HG02938 (cell line): ENCODE measurements around the gene TERB1.
"Not testable (repeated sequence)": the region's sequence is repeated elsewhere in the genome, so short reads cannot be mapped to it uniquely, and the experiment has no call there.

Experiments used
- ATAC-seq: cut with Tn5 transposase; IDR thresholded peaks from one replicate; pipeline ENCODE4 v1.9.1; 2021; ENCODE audit warnings: mild to moderate bottlenecking, moderate library complexity; ENCODE audit not compliant: unreplicated experiment

TERB1 gene

DNA sequence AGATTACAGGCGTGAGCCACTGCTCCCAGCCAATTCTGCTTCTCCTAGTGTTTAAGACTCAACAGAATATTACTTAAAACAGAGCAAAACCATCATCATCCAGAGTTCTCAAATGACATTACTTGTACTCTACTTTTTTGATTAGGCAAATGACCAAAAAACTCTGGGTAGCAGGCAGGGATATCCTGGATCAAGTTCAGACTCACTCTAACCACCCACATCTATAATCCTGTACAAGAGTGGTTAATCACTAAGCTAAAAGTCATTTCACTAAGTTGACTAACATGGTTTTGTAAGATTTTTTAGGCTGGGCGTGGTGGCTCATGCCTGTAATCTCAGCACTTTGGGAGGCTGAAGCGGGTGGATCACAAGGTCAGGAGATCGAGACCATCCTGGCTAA lies 22.6 kb upstream of the TERB1 start:
- ATAC-seq, result no peak

DNA sequence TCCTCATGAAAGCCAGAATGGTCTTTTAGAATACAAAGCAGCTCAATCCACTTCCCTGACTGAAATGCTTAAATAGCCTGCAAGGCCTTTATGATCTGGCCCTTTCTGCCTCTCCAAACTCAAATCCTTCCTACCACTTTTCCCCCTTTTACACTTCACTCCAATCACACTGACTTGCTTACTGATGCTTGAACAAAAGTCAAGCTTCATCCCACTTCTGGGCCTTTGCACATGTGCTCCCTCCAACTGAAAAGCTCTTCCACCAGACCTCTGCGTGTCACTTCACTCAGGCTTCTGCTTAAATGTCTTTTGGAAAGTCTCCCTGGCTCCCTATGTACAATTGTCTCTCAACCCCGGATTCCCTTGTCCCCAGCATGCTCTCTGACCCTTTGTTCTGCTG lies 13.3 kb upstream of the TERB1 start:
- no peak for ATAC-seq

DNA sequence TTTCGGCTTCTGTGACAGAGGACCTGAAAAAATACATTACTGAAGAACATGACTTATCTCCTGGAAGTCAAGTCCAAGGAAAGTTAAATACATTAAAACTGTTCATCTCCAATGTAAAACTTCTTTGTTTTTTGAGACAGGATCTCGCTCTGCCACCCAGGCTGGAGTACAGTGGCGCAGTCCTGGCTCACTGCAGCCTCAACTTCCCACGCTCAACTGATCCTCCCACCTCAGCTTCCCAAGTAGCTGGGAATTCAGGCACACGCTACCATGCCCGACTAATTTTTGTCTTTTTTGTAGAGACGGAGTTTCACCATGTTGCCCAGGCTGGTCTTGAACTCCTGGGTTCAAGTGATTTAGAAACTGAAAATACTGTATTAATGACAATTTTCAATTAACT lies 9.7 kb upstream of the TERB1 start:
- no peak for ATAC-seq

DNA sequence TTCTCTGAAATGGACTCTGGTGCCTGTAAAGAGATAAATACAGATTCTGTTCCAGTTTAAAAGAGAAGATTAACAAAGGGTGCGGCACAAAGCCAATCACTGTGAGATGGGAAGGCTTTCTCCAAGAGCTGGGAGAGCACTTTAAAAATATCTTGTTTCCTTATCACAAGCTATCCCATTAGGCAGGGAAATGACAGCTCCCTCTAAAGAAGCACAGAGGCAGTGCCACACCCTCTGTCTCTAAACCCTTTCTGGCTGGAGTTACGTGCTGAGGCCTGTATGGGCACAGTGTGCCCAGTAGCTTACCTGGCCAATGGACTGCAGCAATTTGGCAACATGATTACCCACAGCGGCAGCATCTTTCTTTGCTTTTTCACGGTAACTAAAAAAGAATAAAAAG lies 9.0 kb upstream of the TERB1 start:
- ATAC-seq, result no peak

DNA sequence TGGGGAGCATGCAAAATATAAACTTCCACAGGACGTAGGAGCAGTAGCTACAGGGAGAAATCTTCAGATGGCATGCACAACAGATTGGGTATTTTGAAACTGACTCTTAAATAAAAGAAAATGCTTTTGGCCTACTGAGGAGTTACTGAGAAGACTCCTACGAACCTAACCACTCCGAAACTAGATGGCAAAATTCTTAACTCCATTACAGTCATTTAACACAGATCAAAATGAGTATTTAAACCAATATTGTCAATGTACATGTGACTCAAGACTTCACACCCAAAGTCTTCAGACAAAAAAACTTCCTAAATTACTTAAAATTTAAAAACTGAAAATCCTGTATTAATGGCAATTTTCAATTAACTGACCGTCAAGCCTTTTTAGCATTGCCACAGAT lies 8.4 kb upstream of the TERB1 start:
- ATAC-seq, result no peak

DNA sequence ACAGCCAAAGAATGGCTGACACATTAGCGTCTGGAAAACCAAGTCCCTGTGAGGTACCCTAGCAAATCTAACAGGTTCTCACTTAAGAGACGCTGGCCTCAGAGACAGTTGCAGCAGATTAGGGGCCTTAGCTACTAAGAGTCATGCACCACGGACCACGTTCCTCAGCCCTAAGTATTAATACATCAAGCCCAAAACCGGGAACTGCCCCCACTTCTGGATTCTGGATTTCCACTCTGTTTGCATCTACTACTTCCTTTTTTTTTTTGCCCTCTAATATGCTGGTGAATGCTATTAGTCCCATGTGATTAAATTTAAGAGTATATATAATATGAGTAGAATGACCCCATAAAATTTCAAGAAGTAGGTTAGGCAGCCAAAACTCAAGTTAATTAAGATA lies 775 bp upstream of the TERB1 start:
- no peak for ATAC-seq

DNA sequence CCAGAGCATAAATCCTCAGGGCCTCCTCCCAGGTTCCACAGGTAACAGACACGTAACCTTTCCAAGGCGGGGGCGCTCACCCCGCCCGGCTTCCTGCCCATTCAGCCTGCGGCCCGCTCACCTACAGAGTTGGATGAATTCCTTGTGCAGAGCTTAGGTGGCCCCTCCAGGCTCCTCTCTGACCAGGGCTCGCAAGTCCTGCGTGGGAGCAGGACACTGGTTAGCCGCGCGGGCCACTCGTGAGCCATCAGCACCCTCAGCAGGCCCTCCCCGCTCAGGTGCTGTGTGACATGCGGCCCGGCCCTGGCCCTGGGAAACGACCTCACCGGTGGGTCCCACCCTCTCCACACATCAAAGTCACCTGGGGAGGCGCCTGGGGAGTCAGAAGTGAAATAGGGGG lies 528 bp downstream of the TERB1 start:
- ATAC-seq, result no peak

DNA sequence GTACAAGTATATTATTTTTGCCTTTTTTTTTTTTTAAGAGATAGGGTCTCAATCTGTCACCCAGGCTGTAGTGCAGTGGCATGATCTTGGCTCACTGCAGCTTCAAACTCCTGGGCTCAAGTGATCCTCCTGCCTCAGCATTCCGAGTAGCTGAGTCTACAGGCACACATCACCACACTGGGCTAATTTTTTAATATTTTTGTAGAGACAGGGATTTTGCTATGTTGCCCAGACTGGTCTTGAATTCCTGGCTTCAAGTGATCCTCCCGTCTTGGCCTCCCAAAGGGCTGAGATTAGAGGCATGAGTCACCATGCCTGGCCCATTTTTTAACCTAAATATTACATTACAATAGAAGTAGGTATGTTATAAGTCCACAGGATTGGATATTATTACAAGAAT lies 3.2 kb downstream of the TERB1 start:
- no peak for ATAC-seq

DNA sequence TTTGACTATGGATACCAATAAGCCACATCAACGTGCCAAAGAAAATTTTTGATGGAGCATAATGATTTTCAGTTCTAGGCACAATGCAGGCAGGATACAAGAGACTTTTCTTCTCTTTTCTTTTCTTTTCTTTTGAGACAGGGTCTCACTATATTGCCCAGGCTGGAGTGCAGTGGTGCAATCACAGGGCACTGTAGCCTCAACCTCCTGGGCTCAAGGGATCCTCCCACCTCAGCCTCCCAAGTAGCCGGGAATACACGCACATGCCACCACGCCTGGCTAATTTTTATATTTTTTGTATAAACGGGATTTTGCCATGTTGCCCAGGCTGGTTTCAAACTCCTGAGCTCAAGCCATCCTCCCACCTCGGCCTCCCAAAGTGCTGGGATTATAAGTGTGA lies 7.4 kb downstream of the TERB1 start:
- not testable (repeated sequence) for ATAC-seq

DNA sequence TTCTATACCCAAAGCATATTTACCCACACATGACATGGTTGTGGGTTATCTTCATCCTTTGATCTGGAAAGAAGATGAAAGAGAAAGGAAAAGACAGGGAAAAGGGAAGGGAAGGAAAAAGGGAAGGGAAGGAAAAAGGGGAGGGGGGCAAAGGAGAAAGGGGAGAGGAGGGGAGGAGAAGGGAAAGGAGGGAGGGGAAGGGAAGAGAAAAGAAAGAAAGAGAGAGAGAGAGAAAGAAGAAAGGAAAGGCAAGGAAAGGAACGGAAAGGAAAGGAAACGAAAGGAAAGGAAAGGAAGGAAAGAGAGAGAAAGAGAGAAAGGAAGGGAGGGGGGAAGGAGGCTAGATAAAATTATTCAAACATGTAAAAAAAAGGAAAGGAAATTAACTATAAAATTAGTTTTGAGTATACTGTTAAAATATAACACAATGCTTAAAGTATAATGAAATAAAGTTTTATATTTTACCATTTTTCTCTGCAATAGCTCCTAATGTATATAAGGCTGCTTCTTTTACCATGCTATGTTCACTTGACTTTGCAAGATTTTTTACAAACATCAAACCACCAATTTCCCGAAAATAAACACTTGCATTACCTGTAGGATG lies 11.2 kb downstream of the TERB1 start:
- no peak for ATAC-seq

DNA sequence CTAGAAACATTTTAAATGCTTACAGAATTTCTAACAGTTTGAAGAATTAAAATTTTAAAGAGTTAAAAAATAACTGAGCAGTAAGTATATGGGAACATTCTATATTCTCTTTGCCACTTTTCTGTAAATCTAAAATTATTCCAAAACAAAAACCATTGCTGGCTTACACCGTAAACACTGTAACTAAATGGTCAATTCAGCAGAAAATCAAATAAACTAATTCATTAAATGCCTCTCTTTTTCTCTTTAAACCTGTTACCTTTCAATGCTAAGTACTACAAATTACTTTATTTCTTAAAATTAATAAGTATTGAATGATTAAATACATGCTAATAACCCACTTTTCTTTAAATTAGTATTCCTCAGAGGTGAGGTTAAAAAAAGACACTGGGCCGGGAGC lies 14.0 kb downstream of the TERB1 start:
- no peak for ATAC-seq

DNA sequence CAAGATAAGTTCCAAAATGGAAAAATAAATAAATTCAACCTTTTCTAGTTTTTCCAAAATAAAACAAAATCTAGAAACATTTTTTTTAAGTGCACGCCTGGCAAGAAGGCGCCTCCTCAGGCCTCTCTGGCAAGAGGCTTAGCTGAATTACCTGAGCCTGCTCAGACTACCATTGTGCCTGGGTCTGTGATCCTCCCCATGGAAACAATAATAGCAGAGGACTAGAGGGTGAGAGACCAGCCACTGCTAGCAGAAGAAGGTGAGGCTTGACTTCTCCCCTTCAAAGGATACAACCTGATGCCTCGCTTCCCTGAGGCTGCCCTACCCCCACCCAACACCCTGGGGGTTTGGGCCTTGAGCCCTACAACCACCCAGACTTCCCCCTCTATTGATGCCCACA lies 14.8 kb downstream of the TERB1 start:
- ATAC-seq, result no peak

DNA sequence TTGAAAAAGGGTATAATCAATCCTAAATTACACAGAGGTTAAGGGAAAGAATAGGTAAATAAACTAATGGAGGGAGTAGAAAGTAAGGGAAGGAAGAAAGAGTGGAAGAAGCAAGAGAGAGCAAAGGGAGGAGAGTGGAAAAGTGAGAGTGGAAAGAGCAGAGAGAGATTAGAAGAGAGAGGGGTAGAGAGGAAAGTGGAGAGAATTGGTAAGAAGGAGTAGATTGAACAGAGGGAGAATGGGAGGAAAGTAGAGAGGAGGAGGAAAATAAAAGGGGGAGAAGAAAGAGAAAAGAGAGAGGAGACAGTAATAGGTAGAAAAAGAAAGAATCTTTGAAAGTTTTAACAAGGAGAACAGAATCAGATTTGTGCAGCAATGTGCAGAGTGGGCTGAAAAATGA lies 24.9 kb downstream of the TERB1 start:
- no peak for ATAC-seq

DNA sequence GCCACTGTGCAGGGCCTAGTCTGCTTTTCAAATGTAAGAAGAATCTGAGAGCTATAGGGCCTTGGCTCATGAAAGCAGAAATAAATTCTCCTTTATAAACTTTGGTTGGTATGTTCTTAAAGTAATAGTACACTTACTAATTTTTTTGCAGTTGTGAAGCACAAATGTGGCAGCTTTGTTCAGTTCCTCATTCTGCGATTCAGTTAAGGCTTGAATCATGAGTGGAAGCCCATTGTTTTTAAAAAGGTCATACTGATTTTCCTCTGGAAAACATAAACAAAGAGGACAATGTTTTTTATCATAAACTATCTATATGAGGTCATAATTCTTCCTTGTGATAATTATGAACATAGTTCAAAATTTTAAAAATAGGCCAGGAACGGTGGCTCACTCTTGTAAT lies 26.4 kb downstream of the TERB1 start:
- ATAC-seq, result no peak

DNA sequence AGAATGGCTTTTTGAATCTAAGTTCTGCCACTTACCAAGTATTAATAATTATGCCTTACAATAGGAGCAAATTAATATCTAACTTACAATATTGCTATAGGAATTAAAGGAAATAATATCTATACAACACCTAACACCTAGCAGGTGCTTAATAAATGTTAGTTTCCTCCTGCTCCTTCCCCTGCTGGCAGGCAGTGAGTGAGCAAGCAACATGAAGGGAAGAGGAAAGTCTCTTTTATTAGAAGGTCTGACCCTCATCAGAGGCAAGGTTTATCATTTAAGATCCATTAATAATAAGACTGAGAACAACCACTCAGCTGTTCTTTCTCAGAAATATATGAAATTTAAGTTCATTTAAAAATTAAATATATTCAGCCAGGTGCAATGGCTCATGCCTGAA lies 43.3 kb downstream of the TERB1 start:
- ATAC-seq, result no peak

DNA sequence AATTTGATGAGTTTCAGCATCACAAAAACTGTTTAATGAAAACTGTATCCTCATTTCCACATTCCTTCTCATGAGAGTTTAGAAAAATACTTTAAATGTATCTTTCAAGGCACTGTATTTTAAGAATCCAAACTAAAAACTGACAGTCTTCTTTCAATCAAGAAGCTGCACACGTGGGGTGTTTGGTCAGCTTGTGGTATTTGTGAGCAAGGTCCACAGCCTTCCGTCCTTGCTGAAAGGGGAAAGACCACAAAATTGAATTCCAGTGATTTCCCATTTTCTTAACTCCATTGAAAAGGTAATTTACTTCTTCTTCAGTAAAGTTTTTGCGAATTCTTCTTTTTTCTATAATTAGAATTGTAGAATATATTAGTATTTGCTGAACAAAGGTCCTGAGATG lies 46.6 kb downstream of the TERB1 start:
- ATAC-seq, result no peak

DNA sequence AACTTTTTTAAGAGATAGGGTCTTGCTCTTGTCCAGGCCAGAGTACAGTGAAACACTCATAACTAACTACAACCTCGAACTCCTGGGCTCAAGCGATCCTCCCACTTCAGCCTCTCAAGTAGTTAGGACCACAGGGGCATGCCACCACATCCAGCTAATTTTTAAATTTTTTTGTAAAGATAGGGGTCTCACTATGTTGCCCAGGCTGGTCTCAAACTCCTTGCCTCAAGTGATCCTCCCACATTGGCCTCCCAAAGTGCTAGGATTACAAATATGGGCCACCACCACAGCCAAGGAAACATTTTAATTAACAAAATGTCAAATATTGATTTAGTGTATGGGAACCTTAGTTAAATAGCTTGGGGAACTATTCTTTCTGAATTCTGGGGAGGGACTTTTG lies 47.2 kb downstream of the TERB1 start:
- no peak for ATAC-seq

DNA sequence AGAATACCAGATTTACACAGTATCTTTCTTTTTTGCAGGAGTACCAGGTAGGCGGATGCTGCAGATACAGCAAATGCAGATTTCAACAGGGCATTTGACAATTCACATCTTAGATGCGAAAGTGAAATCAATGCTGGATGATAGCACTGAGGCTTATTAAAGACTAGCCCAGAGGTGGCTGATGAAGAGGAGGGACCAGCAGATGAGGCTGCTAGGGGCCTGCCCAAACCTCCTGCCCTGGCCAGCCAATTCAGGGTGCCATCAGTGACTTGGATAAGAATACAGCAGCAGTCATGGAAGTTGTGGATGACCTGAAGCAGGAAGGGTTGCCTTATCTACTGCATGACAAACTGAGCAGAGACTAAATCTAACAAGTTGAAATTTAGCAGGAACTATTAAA lies 48.4 kb downstream of the TERB1 start:
- ATAC-seq, result no peak

DNA sequence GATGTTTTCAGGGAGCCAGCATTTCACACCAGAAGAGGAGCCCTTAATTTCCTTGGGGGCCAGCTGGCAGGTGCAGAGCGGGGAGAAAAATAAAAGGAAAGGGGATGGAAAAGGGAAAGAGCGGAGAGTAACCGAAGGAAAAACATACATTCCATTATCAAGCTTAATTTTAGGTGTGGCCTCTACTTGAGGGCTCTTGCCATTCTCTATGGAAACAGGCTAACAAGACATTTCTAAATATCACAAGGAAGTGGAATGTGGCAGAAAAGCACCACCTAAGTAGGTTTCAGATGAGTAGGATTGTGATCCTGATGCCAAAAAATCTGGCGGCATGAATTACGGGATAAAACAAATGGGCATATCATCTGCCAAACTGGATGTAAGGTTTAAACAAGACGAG lies 49.0 kb downstream of the TERB1 start:
- no peak for ATAC-seq

DNA sequence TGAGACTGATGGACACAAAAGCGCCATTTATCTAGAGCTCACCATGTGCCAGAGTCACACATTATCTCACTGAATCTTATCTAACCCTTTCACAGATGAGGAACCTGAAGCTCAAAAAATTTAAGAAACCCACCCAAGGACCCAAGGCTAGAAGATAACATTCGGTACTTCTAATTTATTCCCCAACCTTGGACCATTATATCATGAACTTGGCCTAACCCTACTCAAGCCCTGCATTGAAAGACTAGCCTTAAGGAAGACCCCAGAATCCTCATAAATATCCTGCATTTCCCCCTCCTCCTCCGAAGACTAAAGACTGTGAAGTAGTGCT lies 49.4 kb downstream of the TERB1 start:
- no peak for ATAC-seq

DNA sequence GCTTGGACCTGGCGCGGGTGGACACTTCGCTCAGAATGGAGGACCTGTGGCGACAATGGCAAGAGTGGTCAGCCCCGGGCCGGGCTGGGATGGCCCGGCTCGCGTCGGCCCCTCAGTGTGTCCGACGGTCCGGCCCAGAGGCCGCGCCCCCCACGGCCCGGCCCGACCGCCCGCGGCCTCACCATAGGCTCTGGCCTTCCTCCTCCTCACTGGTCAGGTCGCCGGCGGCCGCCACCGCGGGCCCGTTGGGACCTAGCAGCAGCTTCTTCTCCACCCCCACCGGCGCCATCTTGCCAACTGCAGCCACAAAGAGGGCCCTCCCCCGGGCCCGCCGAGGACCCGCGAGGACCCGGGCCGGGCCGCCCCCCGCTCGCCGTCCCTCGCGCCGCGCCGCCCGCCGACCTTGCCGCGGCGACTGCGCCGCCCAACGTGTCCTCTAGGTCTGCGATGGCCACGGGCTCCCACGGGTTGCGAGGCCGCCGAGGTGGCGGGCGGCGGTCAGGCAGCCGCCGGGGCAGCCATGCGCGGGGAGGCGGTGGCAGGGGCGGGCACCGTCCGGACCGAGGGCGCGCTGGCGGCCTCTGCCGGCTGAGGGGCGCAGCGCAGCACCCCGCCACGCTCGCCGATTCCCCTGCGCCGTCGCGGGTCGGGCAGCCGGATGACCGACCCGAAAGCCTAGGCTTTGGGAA lies 49.9 kb downstream of the TERB1 start, which contains the start of gene DYNC1LI2:
DYNC1LI2 (minus strand) TSS at position 307 of the 689 bp plus-strand sequence; CDS start at position 289, 18 bp downstream.
- ATAC-seq, result peak; percentile 76

DNA sequence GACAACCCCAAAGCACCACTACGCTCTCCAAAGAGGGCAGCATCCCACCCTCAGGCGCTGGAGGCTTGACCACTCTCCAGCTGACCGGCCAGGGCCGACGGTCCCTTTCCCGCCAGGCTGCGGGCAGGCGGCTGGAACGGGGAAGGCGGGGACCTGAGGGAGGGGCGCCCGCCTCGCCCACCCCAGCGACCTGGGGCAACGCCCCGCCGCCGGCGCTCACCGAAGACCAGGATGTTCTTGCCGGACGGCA lies 50.4 kb downstream of the TERB1 start:
- ATAC-seq, result peak; percentile 5

DNA sequence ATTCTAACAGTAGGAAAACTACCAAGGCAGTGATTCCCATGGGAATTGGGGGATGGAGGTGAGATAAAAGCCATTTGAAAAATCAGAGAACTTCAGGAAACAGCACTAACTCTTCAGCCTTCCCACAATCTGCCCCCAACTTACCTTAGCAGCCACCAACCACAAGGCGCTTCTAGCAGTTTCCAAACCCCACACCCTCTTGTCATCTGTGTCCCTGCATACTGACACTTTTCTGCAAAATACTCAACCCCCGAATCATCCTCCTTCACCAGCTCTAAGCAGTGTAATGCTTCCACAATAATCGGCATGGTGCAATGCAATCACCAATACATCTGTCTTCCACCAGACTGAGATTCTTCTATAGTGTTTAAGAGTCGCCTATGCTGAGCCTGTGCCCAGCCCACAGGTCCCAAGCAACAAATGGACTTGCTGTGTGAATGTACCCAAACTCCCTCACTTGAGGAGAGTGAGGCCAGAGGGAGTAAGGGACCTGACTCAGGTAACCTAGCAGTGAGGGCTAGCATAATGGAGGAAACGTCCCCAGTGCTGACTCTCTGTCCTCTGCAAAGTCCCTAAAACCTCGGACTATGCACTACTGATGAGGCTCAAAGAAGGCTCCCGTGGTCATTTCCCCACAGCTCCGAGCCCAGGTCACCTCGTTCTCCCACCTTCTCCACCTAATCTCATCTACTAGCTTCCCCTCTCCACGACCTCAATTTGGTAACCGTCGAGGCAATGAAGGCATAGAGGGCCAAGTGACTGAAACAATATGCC lies 50.9 kb downstream of the TERB1 start:
- peak; percentile 17 for ATAC-seq
